T-helper 2 cell treated with Interferon-gamma antibody and Interleukin-4, amounts not matched to agents 100 ng/mL and 5 ng/mL, for 36 hours (primary cell): ENCODE results near the gene FHOD1. TPM values are rescaled to one million over a fixed set of nuclear protein-coding genes. Genes with fewer than 3 reads are reported as not detected.

ENCODE experiments used
- intact Hi-C: fragments of 100-400 bp; cut with micrococcal nuclease; formaldehyde crosslinking; loops from one replicate; pipeline ENCODE4 v1.15.1; 2023
- total RNA-seq: library from RNA; stranded (reverse); gene quantifications from 2 replicates; pipeline ENCODE4 v1.2.3, GENCODE V29; 2022

FHOD1 gene
- total RNA-seq, 1 donor from 2014 or later: 60.3 TPM

GRCh38 chr16:67182288-67182687 lies 65.0 kb downstream of the FHOD1 start:
- intact Hi-C loops: no loop called here

DNA sequence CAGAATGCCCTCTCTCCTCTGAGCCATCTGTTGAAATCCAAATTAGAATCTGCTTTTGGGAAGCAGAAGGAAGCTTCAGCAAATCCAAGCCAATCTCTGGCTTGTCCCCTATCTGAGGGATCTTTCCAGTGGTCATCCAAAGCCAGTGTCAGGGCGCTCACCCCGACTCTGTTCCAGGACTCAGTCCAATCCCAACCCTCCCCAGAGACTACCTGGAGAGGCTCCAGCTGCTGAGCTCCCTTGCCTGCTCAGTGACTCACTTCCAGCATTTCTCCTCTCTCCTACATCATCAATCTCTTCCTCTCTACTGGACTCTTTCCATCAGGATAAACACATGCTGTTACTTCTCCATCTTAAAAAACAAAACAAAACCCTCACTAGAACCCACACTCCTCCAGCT lies 65.9 kb downstream of the FHOD1 start:
- intact Hi-C loops: no loop called here

GRCh38 chr16:67180166-67180565 lies 67.1 kb downstream of the FHOD1 start:
- intact Hi-C loops: no loop called here

GRCh38 chr16:67179421-67180080 lies 67.7 kb downstream of the FHOD1 start:
- intact Hi-C loops: no loop called here

Other genes with a start within 250 kb of the FHOD1 start
- gene CBFB, start 218.3 kb downstream of the FHOD1 start, total RNA-seq: 235 and 240 TPM in 2 replicates
- gene PHAF1, start 137.5 kb downstream of the FHOD1 start, total RNA-seq: 18.7 and 19.3 TPM in 2 replicates
- 8.1 and 8.3 TPM in 2 replicates for gene B3GNT9, start 96.5 kb downstream of the FHOD1 start, total RNA-seq
- gene TRADD, start 87.6 kb downstream of the FHOD1 start, total RNA-seq: 48.6 and 52.9 TPM in 2 replicates
- gene FBXL8, start 87.5 kb downstream of the FHOD1 start, total RNA-seq: 32.7 and 34.4 TPM in 2 replicates
- 39.3 and 43.9 TPM in 2 replicates for gene HSF4, start 82.7 kb downstream of the FHOD1 start, total RNA-seq
- 19.4 and 20.2 TPM in 2 replicates for gene NOL3, start 76.9 kb downstream of the FHOD1 start, total RNA-seq
- 50.4 and 57.4 TPM in 2 replicates for gene MATCAP1, start 63.5 kb downstream of the FHOD1 start, total RNA-seq
- gene EXOC3L1, start 57.3 kb downstream of the FHOD1 start, total RNA-seq: 0.09 TPM in 1 of 2 replicates, not detected in the other
- gene E2F4, start 55.3 kb downstream of the FHOD1 start, total RNA-seq: 132 and 133 TPM in 2 replicates
- gene ELMO3, start 48.4 kb downstream of the FHOD1 start, total RNA-seq: 7.4 and 8.2 TPM in 2 replicates
- 46.2 and 51.2 TPM in 2 replicates for gene TMEM208, start 20.4 kb downstream of the FHOD1 start, total RNA-seq
- 2.9 and 3.3 TPM in 2 replicates for gene SLC9A5, start 1.5 kb upstream of the FHOD1 start, total RNA-seq
- 19.5 and 21.3 TPM in 2 replicates for gene PLEKHG4, start 32.1 kb upstream of the FHOD1 start, total RNA-seq
- 0.02 TPM in 1 of 2 replicates, not detected in the other for gene KCTD19, start 79.3 kb upstream of the FHOD1 start, total RNA-seq
- gene LRRC36, start 79.3 kb upstream of the FHOD1 start, total RNA-seq: not detected in 2 replicates
- not detected in 2 replicates for gene TPPP3, start 146.0 kb upstream of the FHOD1 start, total RNA-seq
- 0.36 and 0.48 TPM in 2 replicates for gene ZDHHC1, start 169.0 kb upstream of the FHOD1 start, total RNA-seq
- gene HSD11B2, start 183.6 kb upstream of the FHOD1 start, total RNA-seq: 0.36 and 0.93 TPM in 2 replicates
- gene ATP6V0D1, start 233.7 kb upstream of the FHOD1 start, total RNA-seq: 57.2 and 59.6 TPM in 2 replicates
- not detected in 2 replicates for gene AGRP, start 236.1 kb upstream of the FHOD1 start, total RNA-seq